A673 (cell line): ENCODE results near the gene MRPS2.

Source experiments
- EZH2 ChIP-seq: fragments of 200-600 bp; sonication (generic); IDR thresholded peaks from 2 replicates; pipeline ENCODE4 v1.6.1; 2017; ENCODE audit warnings: borderline replicate concordance, low read depth, mild to moderate bottlenecking, mixed read lengths, antibody characterized with exemption, low read length; ENCODE audit not compliant: poor library complexity, severe bottlenecking
- TF ChIP-seq, protein P1 (sequence below): fragments of 300-800, 200-600 bp; sonication (generic); conservative IDR thresholded peaks from 2 replicates; pipeline ENCODE4 v1.5.1; 2017; ENCODE audit warnings: low read depth, mild to moderate bottlenecking, antibody characterized with exemption, low read length, moderate library complexity, mixed read lengths

DNA sequence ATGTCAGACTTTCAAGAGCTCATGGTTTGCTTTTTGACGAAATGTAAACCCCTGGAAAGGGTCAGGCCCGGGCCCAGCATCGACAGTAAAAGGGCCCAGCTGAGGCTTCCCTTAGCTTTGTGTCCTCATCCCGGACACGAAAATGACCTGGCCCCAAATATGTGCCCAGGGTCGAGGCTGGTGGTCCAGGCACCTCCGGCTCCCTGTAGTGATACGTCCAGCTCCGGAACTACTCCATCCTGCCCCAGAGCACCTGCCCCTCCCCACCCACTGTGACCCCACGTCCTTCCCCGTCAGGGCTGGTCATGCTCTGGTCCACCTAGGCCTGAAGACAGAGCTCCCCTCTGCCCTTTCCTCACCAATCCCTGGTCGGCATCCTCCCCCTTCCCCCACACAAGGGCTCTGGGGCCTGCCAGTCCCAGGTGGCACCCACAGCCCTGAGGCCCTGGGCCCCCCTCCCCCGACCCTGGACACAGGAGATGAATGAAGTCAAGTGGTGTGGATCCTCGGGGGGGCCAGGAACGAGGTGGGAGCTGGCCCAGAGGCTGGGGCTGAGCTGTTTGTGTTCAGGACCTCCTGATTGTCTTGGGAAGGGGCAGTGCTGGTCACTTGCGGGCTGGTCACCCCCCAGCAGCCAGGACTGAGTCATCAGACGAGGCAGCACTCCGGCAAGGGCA, 51.7 kb downstream of the MRPS2 start:
- TF ChIP-seq, protein P1, sequence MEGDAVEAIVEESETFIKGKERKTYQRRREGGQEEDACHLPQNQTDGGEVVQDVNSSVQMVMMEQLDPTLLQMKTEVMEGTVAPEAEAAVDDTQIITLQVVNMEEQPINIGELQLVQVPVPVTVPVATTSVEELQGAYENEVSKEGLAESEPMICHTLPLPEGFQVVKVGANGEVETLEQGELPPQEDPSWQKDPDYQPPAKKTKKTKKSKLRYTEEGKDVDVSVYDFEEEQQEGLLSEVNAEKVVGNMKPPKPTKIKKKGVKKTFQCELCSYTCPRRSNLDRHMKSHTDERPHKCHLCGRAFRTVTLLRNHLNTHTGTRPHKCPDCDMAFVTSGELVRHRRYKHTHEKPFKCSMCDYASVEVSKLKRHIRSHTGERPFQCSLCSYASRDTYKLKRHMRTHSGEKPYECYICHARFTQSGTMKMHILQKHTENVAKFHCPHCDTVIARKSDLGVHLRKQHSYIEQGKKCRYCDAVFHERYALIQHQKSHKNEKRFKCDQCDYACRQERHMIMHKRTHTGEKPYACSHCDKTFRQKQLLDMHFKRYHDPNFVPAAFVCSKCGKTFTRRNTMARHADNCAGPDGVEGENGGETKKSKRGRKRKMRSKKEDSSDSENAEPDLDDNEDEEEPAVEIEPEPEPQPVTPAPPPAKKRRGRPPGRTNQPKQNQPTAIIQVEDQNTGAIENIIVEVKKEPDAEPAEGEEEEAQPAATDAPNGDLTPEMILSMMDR, result no peak
- no peak for TF ChIP-seq EZH2
